ENCODE results near the gene NRF1. TPM values are rescaled to one million over a fixed set of nuclear protein-coding genes. Genes with fewer than 3 reads are reported as not detected.

Gene NRF1
- total RNA-seq, 1 experiment from 2014 or later, result 25.9 TPM

GRCh38 chr7:129764247-129765084 is 152.9 kb downstream of the NRF1 start:
- peaks cover 0 to 5% of the 10 kb centered on the region in 2 experiments; a peak in 1 of 4 replicates for H3K4me1 ChIP-seq (ENCODE audit: control insufficient read depth in 1 of 2, insufficient read depth in 2 of 2, low read length in 2 of 2)
- H4K20me1 ChIP-seq (ENCODE audit: insufficient read depth), result no peaks in the 10 kb centered on the region
- H3K4me2 ChIP-seq (ENCODE audit: low read length), result no peak overlapping the region
- CTCF ChIA-PET, result no interaction called here
- BruUV-seq (replicated peaks), result no TSS peak
- no peaks in the 10 kb centered on the region for H3K9me3 ChIP-seq (ENCODE audit: control insufficient read depth in 1 of 2, insufficient read depth in 1 of 2, low read depth in 1 of 2, low read length in 2 of 2)
- H3K9ac ChIP-seq (ENCODE audit: low read length), result no peak overlapping the region
- intact Hi-C loops (cut with micrococcal nuclease), result no loop called here
- no peaks in the 10 kb centered on the region for H3K79me2 ChIP-seq (ENCODE audit: insufficient read depth, low read length)
- H3K4me3 ChIP-seq (replicated peaks in 1 of 2; ENCODE audit: low read depth in 1 of 2, low read length in 2 of 2), result no peak overlapping the region
- no peaks in the 10 kb centered on the region for H3K9me2 ChIP-seq (ENCODE audit: insufficient read depth)
- no peaks in the 10 kb centered on the region for H3K27me3 ChIP-seq (ENCODE audit: insufficient read depth, low read length)
- H3K27ac ChIP-seq (ENCODE audit: low read depth, low read length), result no peak overlapping the region
- DNase-seq (ENCODE audit: low read depth, low spot score) (no peak), ATAC-seq (no peak)
- POLR2A ChIA-PET, result no interaction called here
- no peak overlapping the region for H2AFZ ChIP-seq (ENCODE audit: low read depth, low read length, poor library complexity, severe bottlenecking)
- TF ChIP-seq ZBTB33 (IDR thresholded peaks at IDR 0.05; ENCODE audit: extremely low read depth, insufficient replicate concordance, low read length), result no peak
- TF ChIP-seq ZFX (IDR thresholded peaks at IDR 0.05), result no peak
- TF ChIP-seq RAD21 (IDR thresholded peaks at IDR 0.05; ENCODE audit: low read depth), result no peak
- TF ChIP-seq TCF7L2 (IDR thresholded peaks at IDR 0.05; ENCODE audit: borderline replicate concordance, extremely low read depth, insufficient read depth, insufficient read length), result no peak
- RAD21 ChIA-PET (ENCODE audit: low non-redundant PET in 1 of 2, low total read pairs in 2 of 2, uncharacterized antibody in 2 of 2, unreplicated experiment in 2 of 2), result no interaction called here
- no peaks in the 10 kb centered on the region for H3K36me3 ChIP-seq (ENCODE audit: control insufficient read depth in 1 of 2, insufficient read depth in 2 of 2, low read length in 2 of 2)

GRCh38 chr7:129765352-129765751 is 153.8 kb downstream of the NRF1 start:
- no peak overlapping the region for H2AFZ ChIP-seq (ENCODE audit: low read depth, low read length, poor library complexity, severe bottlenecking)
- no TSS peak for BruUV-seq (replicated peaks)
- ChIA-PET RAD21 (ENCODE audit: low non-redundant PET in 1 of 2, low total read pairs in 2 of 2, uncharacterized antibody in 2 of 2, unreplicated experiment in 2 of 2) (no interaction called here), POLR2A (no interaction called here), CTCF (no interaction called here)
- H3K27me3 ChIP-seq (ENCODE audit: insufficient read depth, low read length), result no peaks in the 10 kb centered on the region
- no peak overlapping the region for H3K4me2 ChIP-seq (ENCODE audit: low read length)
- H3K9ac ChIP-seq (ENCODE audit: low read length), result no peak overlapping the region
- H3K9me3 ChIP-seq (ENCODE audit: control insufficient read depth in 1 of 2, insufficient read depth in 1 of 2, low read depth in 1 of 2, low read length in 2 of 2), result no peaks in the 10 kb centered on the region
- no peaks in the 10 kb centered on the region for H3K36me3 ChIP-seq (ENCODE audit: control insufficient read depth in 1 of 2, insufficient read depth in 2 of 2, low read length in 2 of 2)
- H3K79me2 ChIP-seq (ENCODE audit: insufficient read depth, low read length), result no peaks in the 10 kb centered on the region
- peaks cover 0 to 5% of the 10 kb centered on the region in 2 experiments; a peak in 1 of 4 replicates for H3K4me1 ChIP-seq (ENCODE audit: control insufficient read depth in 1 of 2, insufficient read depth in 2 of 2, low read length in 2 of 2)
- ATAC-seq (no peak), DNase-seq (ENCODE audit: low read depth, low spot score) (no peak)
- intact Hi-C loops (cut with micrococcal nuclease), result no loop called here
- H3K9me2 ChIP-seq (ENCODE audit: insufficient read depth), result no peaks in the 10 kb centered on the region
- H3K4me3 ChIP-seq (replicated peaks in 1 of 2; ENCODE audit: low read depth in 1 of 2, low read length in 2 of 2), result no peak overlapping the region
- no peaks in the 10 kb centered on the region for H4K20me1 ChIP-seq (ENCODE audit: insufficient read depth)
- H3K27ac ChIP-seq (ENCODE audit: low read depth, low read length), result no peak overlapping the region
- TF ChIP-seq CBX3 (IDR thresholded peaks at IDR 0.05; ENCODE audit: low read depth) (no peak), CTCF (IDR thresholded peaks at IDR 0.05 in 2 of 3, conservative IDR thresholded peaks at IDR 0.05 in 1 of 3; ENCODE audit: borderline replicate concordance in 1 of 3, insufficient read depth in 1 of 3, low read depth in 2 of 3, low read length in 2 of 3) (no peak), JUND (IDR thresholded peaks at IDR 0.05) (no peak), ZFX (IDR thresholded peaks at IDR 0.05) (no peak), POLR2AphosphoS5 (IDR thresholded peaks at IDR 0.05; ENCODE audit: low read depth, low read length) (no peak), EZH2phosphoT487 (IDR thresholded peaks at IDR 0.05; ENCODE audit: borderline replicate concordance) (no peak), REST (IDR thresholded peaks at IDR 0.05; ENCODE audit: low read depth) (no peak), SP1 (IDR thresholded peaks at IDR 0.05; ENCODE audit: low read depth) (no peak)
